HG03442 (cell line): ENCODE measurements around the gene NSD1.
"Not testable (repeated sequence)": the region's sequence is repeated elsewhere in the genome, so short reads cannot be mapped to it uniquely, and the experiment has no call there.

ENCODE experiments used
- ATAC-seq: cut with Tn5 transposase; IDR thresholded peaks from one replicate; pipeline ENCODE4 v1.9.1; 2021; ENCODE audit warnings: mild to moderate bottlenecking, moderate library complexity; ENCODE audit not compliant: unreplicated experiment

The NSD1 gene

DNA sequence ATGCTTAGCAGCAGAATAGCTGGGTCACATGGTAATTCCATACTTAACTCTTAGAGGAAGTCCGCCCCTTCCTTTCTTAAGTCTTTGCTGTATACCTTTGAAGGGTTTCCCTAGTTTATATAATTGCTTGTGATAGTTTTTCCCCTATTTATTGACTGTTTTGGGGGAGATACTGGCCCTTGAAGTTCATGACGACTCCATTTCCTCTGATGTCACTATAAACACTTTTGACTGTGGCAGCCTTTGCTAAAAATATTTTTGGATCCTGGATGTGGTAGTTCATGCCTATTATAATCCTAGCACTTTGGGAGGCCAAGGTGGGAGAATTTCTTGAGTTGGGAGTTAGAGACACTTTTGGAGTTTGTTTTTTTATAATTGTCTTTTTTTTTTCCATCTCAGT, 38.4 kb downstream of the NSD1 start:
- no peak for ATAC-seq

DNA sequence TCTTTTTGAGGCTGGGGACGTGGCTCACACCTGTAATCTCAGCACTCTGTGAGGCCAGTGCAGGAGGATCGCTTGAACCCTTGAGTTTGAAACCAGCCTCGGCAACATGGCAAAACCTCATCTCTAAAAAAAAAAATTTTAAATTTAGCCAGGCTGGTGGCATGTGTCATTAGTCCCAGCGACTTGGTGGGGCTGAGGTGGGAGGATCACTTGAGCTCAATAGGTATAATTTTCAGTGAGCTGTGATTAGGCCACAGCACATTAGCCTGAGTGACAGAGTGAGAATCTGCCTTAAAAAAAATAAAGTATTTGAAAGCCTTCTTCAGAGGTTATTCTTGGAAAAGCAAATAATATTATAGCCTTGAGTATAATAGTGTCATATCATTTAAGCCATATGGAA, 41.8 kb downstream of the NSD1 start:
- no peak for ATAC-seq

DNA sequence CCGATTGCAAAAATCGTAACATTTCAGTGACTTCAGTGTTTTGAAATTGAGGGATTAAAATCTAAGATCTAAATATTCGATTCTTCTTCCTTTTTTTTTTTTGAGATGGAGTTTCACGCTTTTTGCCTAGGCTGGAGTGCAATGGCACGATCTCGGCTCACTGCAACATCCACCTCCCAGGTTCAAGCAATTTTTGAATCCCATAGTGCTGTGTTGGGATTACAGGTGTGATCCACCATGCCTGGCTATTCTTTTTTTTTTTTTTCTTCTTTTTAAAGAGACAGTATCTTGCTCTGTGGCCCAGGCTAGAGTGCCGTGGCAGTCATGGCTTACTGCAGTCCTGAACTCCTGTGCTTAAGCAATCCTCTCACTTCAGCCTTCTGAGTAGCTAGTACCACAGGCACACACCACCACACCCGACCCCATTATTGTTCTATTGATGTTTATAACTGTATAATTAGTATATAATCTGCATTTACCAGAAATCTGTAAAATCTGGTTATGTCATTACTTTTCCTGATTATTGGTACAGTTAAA, 42.7 kb downstream of the NSD1 start:
- no peak for ATAC-seq

DNA sequence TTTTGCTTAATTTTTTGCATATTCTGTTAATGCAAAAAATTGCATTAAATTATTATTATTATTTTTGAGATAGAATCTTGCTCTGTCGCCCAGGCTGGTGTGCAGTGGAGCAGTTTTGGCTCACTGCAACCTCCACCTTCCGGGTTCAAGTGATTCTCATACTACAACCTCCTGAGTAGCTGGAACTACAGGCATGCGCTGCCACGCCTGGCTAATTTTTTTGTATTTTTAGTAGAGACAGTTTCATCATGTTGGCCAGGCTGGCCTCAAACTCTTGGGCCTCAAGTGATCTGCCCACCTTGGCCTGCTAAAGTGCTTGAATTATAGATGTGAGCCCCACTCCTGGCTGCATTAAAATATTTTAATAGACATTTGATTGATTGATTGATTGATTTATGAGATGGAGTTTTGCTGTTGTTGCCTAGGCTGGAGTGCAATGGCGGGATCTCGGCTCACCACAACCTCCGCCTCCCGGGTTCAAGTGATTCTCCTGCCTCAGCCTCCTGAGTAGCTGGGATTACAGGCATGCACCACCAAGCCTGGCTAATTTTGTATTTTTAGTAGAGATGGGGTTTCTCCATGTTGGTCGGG, 44.4 kb downstream of the NSD1 start:
- not testable (repeated sequence) for ATAC-seq

DNA sequence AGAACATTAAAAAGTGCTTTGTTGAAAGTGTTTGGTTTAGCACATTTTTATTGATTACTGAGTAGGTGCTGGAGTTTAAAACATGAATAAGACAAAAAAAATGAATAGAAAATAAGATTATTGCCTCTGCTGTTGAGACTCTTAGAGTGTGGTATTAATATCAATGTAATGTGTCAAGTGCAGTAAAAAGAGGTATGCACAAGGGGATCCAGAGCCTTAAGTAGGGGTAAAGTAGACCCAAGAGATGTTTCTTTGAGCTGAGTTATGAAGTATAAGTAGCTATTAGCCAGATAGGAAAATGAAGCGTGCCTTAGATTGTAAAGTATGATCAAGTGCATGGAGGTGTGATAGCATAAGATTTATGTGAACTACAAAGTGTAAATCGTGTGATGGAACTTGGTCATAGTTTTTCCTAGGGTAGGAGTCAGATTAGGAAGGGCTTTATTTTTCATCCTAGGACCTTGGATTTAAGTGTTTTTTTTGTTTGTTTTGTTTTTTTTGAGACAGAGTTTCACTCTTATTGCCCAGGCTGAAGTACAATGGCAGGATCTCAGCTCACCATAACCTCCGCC, 45.2 kb downstream of the NSD1 start:
- ATAC-seq, result no peak

GRCh38 chr5:177179431-177179830, 45.9 kb downstream of the NSD1 start:
- no peak for ATAC-seq

DNA sequence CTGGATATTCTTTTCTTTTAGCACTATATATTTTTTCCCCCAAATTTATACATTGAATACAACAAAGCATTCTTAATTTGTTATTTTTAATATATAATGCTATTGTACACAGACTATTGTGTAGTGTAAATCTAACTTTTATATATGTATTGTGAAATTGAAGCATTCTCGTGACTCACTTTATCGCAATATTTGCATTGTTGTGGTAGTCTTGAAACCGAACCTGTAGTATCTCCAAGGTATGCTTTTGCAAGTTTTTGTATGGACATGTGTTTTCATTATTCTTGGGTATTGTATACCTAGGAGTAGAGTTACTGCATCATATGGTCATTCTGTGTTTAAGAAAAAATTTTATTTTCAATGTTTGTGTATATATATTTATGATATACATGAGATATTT, 49.6 kb downstream of the NSD1 start:
- no peak for ATAC-seq

GRCh38 chr5:177183766-177184360, 50.3 kb downstream of the NSD1 start:
- ATAC-seq, result no peak

DNA sequence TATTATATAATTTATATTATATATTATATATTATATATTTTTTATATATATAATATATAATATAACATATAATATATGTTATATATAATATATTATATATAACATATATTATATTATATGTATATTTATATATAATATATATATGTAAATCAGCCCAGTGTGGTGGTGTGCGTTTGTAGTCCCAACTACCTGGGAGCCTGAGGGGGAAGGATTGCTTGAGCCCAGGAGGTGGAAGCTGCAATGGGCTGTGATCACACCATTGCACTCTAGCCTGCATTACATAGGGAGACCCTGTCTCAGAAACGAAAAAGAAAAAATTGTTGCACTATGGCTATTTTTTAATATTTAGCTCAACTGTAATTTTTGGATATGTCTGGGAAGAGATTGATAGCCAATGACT, 52.4 kb downstream of the NSD1 start:
- no peak for ATAC-seq

DNA sequence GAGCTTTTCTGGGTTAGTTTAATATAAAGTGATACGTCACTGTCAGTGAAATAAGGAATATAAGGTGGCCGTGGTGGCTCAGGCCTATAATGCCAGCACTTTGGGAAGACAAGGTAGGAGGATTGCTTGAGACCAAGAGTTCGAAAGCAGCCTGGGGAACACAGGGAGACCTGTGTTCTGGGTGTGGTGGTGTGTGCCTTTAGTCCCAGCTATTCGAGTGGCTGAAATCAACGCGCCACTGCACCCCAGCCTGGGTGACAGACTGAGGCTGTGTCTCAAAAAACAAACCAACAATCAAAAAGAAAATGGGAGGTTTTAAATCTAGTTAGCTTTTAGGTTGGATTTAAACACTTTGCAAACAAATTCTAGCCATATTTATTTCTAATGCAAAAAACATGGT, 53.1 kb downstream of the NSD1 start:
- ATAC-seq, result no peak

DNA sequence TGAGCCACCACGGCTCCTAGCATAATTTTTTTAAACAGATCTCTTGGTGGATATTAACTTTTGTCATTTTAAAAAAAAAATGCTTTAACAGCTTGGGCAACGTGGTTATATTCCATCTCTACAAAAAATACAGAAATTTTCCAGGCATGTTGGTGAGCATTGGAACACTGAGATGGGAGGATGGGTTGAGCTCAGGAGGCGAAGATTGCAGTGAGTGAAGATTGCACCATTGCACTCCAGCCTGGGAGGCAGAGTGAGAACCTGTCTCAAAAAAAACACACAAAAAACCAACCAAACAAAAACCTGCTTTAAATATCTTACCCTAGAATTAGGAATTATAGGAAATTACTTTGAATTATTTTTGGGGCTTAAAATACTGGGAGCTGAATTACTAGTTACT, 55.2 kb downstream of the NSD1 start:
- no peak for ATAC-seq

DNA sequence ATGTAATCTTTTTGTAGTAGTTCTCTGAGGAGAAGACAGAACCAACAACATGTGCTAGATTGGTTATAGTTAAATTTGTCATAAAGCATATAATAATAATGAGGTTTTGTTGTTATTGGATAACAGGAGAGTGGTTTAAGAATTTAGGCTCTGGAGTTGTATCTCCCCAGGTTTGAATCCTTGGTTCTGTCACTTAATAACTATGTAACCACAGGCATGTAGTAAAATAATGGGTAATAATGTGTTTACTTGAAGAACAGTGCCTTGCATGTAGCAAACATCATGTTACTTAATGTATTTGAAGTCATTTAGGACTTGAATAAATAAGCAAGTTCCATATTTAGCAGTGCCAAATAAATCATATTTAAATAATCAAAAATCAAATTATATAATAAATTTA, 55.8 kb downstream of the NSD1 start:
- ATAC-seq, result no peak

GRCh38 chr5:177189965-177190364, 56.4 kb downstream of the NSD1 start:
- no peak for ATAC-seq

DNA sequence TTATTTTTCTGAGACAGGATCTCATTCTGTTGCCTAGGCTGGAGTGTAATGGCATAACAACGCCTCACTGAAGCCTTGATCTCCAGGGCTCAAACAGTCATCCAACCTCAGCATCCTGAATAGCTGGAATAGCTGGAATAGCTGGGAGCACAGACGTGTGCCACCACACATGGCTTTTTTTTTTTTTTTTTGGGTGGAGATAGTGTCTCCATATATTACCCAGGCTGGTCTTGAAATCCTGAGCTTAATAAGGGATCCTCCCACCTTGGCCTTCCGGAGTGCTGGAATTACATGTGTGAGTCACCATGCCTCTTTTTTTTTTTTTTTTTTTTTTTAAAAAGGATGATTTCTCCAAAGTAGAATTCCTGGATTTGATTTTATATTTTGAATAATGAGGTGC, 60.7 kb downstream of the NSD1 start:
- no peak for ATAC-seq

GRCh38 chr5:177195307-177195952, 61.9 kb downstream of the NSD1 start:
- no peak for ATAC-seq

DNA sequence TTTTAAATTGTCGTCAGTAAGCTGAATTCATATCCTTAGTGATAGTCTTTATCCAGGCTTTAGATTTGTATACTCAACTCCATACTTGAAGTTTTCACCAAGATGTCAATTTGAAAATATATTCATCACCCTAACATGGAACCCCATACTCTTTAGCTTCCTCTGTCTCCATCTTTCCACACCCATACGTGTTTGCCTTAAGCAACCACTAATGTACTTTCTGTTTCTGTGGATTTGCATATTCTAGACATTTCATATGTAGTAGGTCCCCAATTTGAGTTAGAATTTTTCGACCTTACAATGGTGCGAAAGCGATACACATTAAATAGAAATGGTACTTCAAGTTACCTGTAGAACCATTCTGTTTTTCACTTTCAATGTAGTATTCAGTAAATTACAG, 65.2 kb downstream of the NSD1 start:
- ATAC-seq, result no peak

DNA sequence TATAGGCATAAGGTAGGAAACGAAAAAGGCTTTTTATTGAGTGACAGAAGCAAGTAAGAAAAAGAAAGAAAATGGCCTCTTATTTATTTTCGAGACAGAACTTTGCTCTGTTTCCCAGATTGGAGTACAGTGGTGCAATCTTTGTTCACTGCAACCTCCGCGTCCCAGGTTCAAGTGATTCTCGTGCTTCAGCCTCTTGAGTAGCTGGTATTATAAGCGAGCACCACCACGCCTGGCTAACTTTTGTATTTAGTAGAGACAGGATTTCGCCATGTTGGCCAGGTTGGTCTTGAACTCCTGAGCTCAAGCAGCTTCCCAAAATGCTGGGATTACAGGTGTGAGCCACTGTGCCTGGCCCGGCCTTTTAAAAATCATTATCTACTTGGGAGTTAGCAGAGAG, 70.7 kb downstream of the NSD1 start:
- ATAC-seq, result no peak

DNA sequence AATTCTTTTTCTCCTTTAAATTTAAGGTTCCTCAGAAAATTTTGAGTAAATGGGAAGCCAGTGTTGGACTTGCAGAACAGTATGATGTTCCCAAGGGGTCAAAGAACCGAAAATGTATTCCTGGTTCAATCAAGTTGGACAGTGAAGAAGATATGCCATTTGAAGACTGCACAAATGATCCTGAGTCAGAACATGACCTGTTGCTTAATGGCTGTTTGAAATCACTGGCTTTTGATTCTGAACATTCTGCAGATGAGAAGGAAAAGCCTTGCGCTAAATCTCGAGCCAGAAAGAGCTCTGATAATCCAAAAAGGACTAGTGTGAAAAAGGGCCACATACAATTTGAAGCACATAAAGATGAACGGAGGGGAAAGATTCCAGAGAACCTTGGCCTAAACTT, 76.0 kb downstream of the NSD1 start:
- ATAC-seq, result no peak

DNA sequence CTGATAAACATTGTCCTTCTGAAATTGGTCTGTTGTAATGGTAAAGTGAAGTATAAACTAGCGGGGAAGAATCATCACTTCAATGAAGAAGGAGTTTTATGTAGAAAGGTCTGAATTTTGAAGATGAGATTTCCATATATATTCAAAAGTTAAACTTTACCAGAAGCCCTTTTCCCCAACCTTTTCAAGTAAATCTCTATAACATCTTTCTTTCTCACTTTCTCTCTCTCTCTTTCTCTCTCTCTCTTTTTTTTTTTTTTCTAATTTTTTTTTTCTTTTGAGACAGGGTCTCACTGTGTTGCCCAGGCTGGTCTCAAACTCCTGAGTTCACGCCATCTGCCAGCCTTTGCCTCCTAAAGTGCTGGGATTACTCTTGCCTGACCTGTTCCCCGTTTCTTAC, 78.7 kb downstream of the NSD1 start:
- no peak for ATAC-seq

GRCh38 chr5:177220576-177220975, 87.0 kb downstream of the NSD1 start:
- ATAC-seq, result no peak

GRCh38 chr5:177222269-177222668, 88.7 kb downstream of the NSD1 start:
- ATAC-seq, result no peak

- ATAC-seq, result no peak
Measured at GRCh38 chr5:177225798-177226197, 92.2 kb downstream of the NSD1 start.
